ENCODE results near the gene TTC32. TPM values are rescaled to one million over a fixed set of nuclear protein-coding genes. Genes with fewer than 3 reads are reported as not detected.

The TTC32 gene
- polyA plus RNA-seq (2013), result 83.4 TPM

- POLR2A ChIA-PET, result interaction anchor here (0.8 kb wide), 1 partner anchor 11 kb away, joined by 3 read pairs; no protein-coding TSS in a partner anchor
- WGBS (ENCODE audit: insufficient coverage), result under 1% methylated on average over 49 of the region's 65 CpGs
- no peaks in the 10 kb centered on the region for H3K36me3 ChIP-seq (ENCODE audit: control insufficient read depth in 4 of 4, insufficient read depth in 4 of 4, low read length in 3 of 4)
- H3K9me3 ChIP-seq (ENCODE audit: control extremely low read depth in 1 of 5, control insufficient read depth in 4 of 5, insufficient read depth in 2 of 5, low read depth in 1 of 5, low read length in 4 of 5), result no peaks in the 10 kb centered on the region
- CTCF ChIA-PET, result no interaction called here
- H3K4me1 ChIP-seq (ENCODE audit: control extremely low read depth in 1 of 4, control insufficient read depth in 4 of 4, insufficient read depth in 4 of 4, low read length in 3 of 4), result peaks cover 20 to 41% (median 30%) of the 10 kb centered on the region in 4 experiments
- H3K4me3 ChIP-seq (ENCODE audit: control insufficient read depth in 1 of 7, extremely low read depth in 1 of 7, insufficient read depth in 4 of 7, low read depth in 2 of 7, low read length in 6 of 7), result peak within 1 kb of the TSS; percentile 80 to 99 (median 93)
- no peaks in the 10 kb centered on the region for H3K27me3 ChIP-seq (replicated peaks in 2 of 5; ENCODE audit: control insufficient read depth in 4 of 5, insufficient read depth in 5 of 5, low read length in 4 of 5)
- DNase-seq, result peak; percentile 97 to 98 (median 98)
- peak within 1 kb of the TSS; percentile 98 to 100 for H3K27ac ChIP-seq (ENCODE audit: insufficient read depth in 1 of 2, low read depth in 1 of 2, low read length in 2 of 2, poor library complexity in 1 of 2, severe bottlenecking in 2 of 2)
These were observed at the start of gene TTC32 for GRCh38 chr2:19901442-19902215. Gene TTC32, minus strand, starts transcription at chr2:19901983. Its CDS starts 129 bp downstream, at chr2:19901854.

- Histone ChIP-seq H3K27ac (ENCODE audit: insufficient read depth in 1 of 2, low read depth in 1 of 2, low read length in 2 of 2, poor library complexity in 1 of 2, severe bottlenecking in 2 of 2) (no peak overlapping the region), H3K27me3 (replicated peaks in 2 of 5; ENCODE audit: control insufficient read depth in 4 of 5, insufficient read depth in 5 of 5, low read length in 4 of 5) (no peaks in the 10 kb centered on the region), H3K4me3 (ENCODE audit: control insufficient read depth in 1 of 7, extremely low read depth in 1 of 7, insufficient read depth in 4 of 7, low read depth in 2 of 7, low read length in 6 of 7) (no peak overlapping the region), H3K9me3 (ENCODE audit: control extremely low read depth in 1 of 5, control insufficient read depth in 4 of 5, insufficient read depth in 2 of 5, low read depth in 1 of 5, low read length in 4 of 5) (no peaks in the 10 kb centered on the region), H3K4me1 (ENCODE audit: control extremely low read depth in 1 of 4, control insufficient read depth in 4 of 4, insufficient read depth in 4 of 4, low read length in 3 of 4) (no peaks in the 10 kb centered on the region), H3K36me3 (ENCODE audit: control insufficient read depth in 4 of 4, insufficient read depth in 4 of 4, low read length in 3 of 4) (peaks cover 0 to 12% (median 3%) of the 10 kb centered on the region in 4 experiments)
- POLR2A ChIA-PET, result no interaction called here
- CTCF ChIA-PET, result interaction anchor here (0.6 to 1.4 kb wide), 5 partner anchors 10 to 262 kb away, joined by 3 to 4 read pairs (median 3); no protein-coding TSS in a partner anchor
- no peak for DNase-seq
These were observed 47.3 kb upstream of the TTC32 start for GRCh38 chr2:19949071-19949470.

GRCh38 chr2:19947184-19947940, 45.6 kb upstream of the TTC32 start:
- DNase-seq, result no peak
- Histone ChIP-seq H3K36me3 (ENCODE audit: control insufficient read depth in 4 of 4, insufficient read depth in 4 of 4, low read length in 3 of 4) (peaks cover 0 to 12% (median 3%) of the 10 kb centered on the region in 4 experiments), H3K9me3 (ENCODE audit: control extremely low read depth in 1 of 5, control insufficient read depth in 4 of 5, insufficient read depth in 2 of 5, low read depth in 1 of 5, low read length in 4 of 5) (no peaks in the 10 kb centered on the region), H3K27ac (ENCODE audit: insufficient read depth in 1 of 2, low read depth in 1 of 2, low read length in 2 of 2, poor library complexity in 1 of 2, severe bottlenecking in 2 of 2) (no peak overlapping the region), H3K4me3 (ENCODE audit: control insufficient read depth in 1 of 7, extremely low read depth in 1 of 7, insufficient read depth in 4 of 7, low read depth in 2 of 7, low read length in 6 of 7) (no peak overlapping the region), H3K27me3 (replicated peaks in 2 of 5; ENCODE audit: control insufficient read depth in 4 of 5, insufficient read depth in 5 of 5, low read length in 4 of 5) (no peaks in the 10 kb centered on the region), H3K4me1 (ENCODE audit: control extremely low read depth in 1 of 4, control insufficient read depth in 4 of 4, insufficient read depth in 4 of 4, low read length in 3 of 4) (no peaks in the 10 kb centered on the region)
- ChIA-PET CTCF (no interaction called here), POLR2A (no interaction called here)
- WGBS (ENCODE audit: insufficient coverage), result 93% methylated on average over 2 of the region's 4 CpGs

GRCh38 chr2:19944205-19944845, 42.5 kb upstream of the TTC32 start:
- no peak overlapping the region for H3K27ac ChIP-seq (ENCODE audit: insufficient read depth in 1 of 2, low read depth in 1 of 2, low read length in 2 of 2, poor library complexity in 1 of 2, severe bottlenecking in 2 of 2)
- H3K4me3 ChIP-seq (ENCODE audit: control insufficient read depth in 1 of 7, extremely low read depth in 1 of 7, insufficient read depth in 4 of 7, low read depth in 2 of 7, low read length in 6 of 7), result no peak overlapping the region
- WGBS (ENCODE audit: insufficient coverage), result 100% methylated on average over 1 of the region's 2 CpGs
- DNase-seq, result no peak
- H3K9me3 ChIP-seq (ENCODE audit: control extremely low read depth in 1 of 5, control insufficient read depth in 4 of 5, insufficient read depth in 2 of 5, low read depth in 1 of 5, low read length in 4 of 5), result no peaks in the 10 kb centered on the region
- POLR2A ChIA-PET, result no interaction called here
- H3K27me3 ChIP-seq (replicated peaks in 2 of 5; ENCODE audit: control insufficient read depth in 4 of 5, insufficient read depth in 5 of 5, low read length in 4 of 5), result no peaks in the 10 kb centered on the region
- peaks cover 0 to 11% (median 3%) of the 10 kb centered on the region in 4 experiments for H3K36me3 ChIP-seq (ENCODE audit: control insufficient read depth in 4 of 4, insufficient read depth in 4 of 4, low read length in 3 of 4)
- no peaks in the 10 kb centered on the region for H3K4me1 ChIP-seq (ENCODE audit: control extremely low read depth in 1 of 4, control insufficient read depth in 4 of 4, insufficient read depth in 4 of 4, low read length in 3 of 4)
- CTCF ChIA-PET, result interaction anchor here (1.1 kb wide), 1 partner anchor 15 kb away, joined by 4 read pairs; no protein-coding TSS in a partner anchor

- no peaks in the 10 kb centered on the region for H3K4me1 ChIP-seq (ENCODE audit: control extremely low read depth in 1 of 4, control insufficient read depth in 4 of 4, insufficient read depth in 4 of 4, low read length in 3 of 4)
These were observed 41.4 kb upstream of the TTC32 start for GRCh38 chr2:19943189-19943588.

GRCh38 chr2:19942199-19942598, 40.4 kb upstream of the TTC32 start:
- POLR2A ChIA-PET, result no interaction called here

More at GRCh38 chr2:19943189-19943588, 41.4 kb upstream of the TTC32 start:
- POLR2A ChIA-PET, result no interaction called here
- Histone ChIP-seq H3K27me3 (replicated peaks in 2 of 5; ENCODE audit: control insufficient read depth in 4 of 5, insufficient read depth in 5 of 5, low read length in 4 of 5) (no peaks in the 10 kb centered on the region), H3K9me3 (ENCODE audit: control extremely low read depth in 1 of 5, control insufficient read depth in 4 of 5, insufficient read depth in 2 of 5, low read depth in 1 of 5, low read length in 4 of 5) (no peaks in the 10 kb centered on the region), H3K36me3 (ENCODE audit: control insufficient read depth in 4 of 4, insufficient read depth in 4 of 4, low read length in 3 of 4) (peaks cover 0 to 15% (median 5%) of the 10 kb centered on the region in 4 experiments), H3K4me3 (ENCODE audit: control insufficient read depth in 1 of 7, extremely low read depth in 1 of 7, insufficient read depth in 4 of 7, low read depth in 2 of 7, low read length in 6 of 7) (no peak overlapping the region), H3K27ac (ENCODE audit: insufficient read depth in 1 of 2, low read depth in 1 of 2, low read length in 2 of 2, poor library complexity in 1 of 2, severe bottlenecking in 2 of 2) (no peak overlapping the region)
- no peak for DNase-seq
- CTCF ChIA-PET, result interaction anchor here (0.8 to 1.4 kb wide), 3 partner anchors 9 to 151 kb away, joined by 3 to 4 read pairs (median 4); no protein-coding TSS in a partner anchor
- WGBS (ENCODE audit: insufficient coverage), result no CpG with 5 or more reads among the region's 1 CpG

More at GRCh38 chr2:19942199-19942598, 40.4 kb upstream of the TTC32 start:
- no peak overlapping the region for H3K27ac ChIP-seq (ENCODE audit: insufficient read depth in 1 of 2, low read depth in 1 of 2, low read length in 2 of 2, poor library complexity in 1 of 2, severe bottlenecking in 2 of 2)
- DNase-seq, result no peak
- CTCF ChIA-PET, result interaction anchor here (1.4 kb wide), 2 partner anchors 13 to 152 kb away, joined by 4 read pairs; no protein-coding TSS in a partner anchor
- H3K9me3 ChIP-seq (ENCODE audit: control extremely low read depth in 1 of 5, control insufficient read depth in 4 of 5, insufficient read depth in 2 of 5, low read depth in 1 of 5, low read length in 4 of 5), result no peaks in the 10 kb centered on the region
- no peaks in the 10 kb centered on the region for H3K27me3 ChIP-seq (replicated peaks in 2 of 5; ENCODE audit: control insufficient read depth in 4 of 5, insufficient read depth in 5 of 5, low read length in 4 of 5)
- H3K36me3 ChIP-seq (ENCODE audit: control insufficient read depth in 4 of 4, insufficient read depth in 4 of 4, low read length in 3 of 4), result peaks cover 5 to 24% (median 13%) of the 10 kb centered on the region in 4 experiments
- H3K4me3 ChIP-seq (ENCODE audit: control insufficient read depth in 1 of 7, extremely low read depth in 1 of 7, insufficient read depth in 4 of 7, low read depth in 2 of 7, low read length in 6 of 7), result no peak overlapping the region
- no peaks in the 10 kb centered on the region for H3K4me1 ChIP-seq (ENCODE audit: control extremely low read depth in 1 of 4, control insufficient read depth in 4 of 4, insufficient read depth in 4 of 4, low read length in 3 of 4)
